Adrenal gland (tissue), 5 donors: Measurements from ENCODE around the gene TPP2.

ENCODE experiments used
- POLR2A ChIP-seq, 2 donors: fragments of 450-650 bp; IDR thresholded peaks; one replicate each; pipeline ENCODE4 v1.6.1; 2017; ENCODE audit warnings: antibody characterized with exemption in 2 of 2, mild to moderate bottlenecking in 2 of 2, moderate library complexity in 1 of 2
- TF ChIP-seq, protein P1 (sequence below), 6 experiments: fragments of 450-650 bp in 4 of 6; fragments of 200-600 bp in 2 of 6; sonication (generic) in 1 of 6; IDR thresholded peaks; 1 replicate in 5 of 6; 2 replicates in 1 of 6; pipeline versions ENCODE4 v1.5.1 to v1.8.0; 2016 to 2021; ENCODE audit warnings: antibody characterized with exemption in 6 of 6, mild to moderate bottlenecking in 2 of 6, moderate library complexity in 1 of 6
- donor health status: DM: no; HTN: no; CAD: no.

DNA sequence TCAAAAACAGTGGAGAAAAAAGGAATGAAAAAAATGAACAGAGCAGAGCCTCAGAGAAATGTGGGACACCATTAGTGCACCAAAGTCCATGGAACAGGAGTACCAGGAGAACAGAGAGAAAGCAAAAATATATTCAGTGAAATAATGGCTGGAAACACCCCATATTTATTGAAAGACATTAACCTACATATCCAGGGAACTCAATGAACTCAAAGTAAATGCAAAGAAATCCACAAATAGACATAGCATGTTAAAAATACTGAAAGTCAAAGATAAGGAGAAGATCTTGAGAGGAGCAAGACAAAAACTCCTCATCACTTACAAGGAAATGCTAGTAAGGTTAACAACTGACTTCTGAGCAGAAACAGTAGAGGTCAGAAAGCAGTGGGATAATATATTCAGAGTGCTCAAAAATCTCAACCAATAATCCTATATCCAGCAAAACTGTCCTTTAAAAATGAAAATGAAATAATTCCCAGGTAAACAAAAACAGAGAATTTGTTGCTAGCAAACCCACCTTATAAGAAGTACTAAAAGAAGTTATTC, 62.5 kb downstream of the TPP2 start:
- TF ChIP-seq, protein P1, sequence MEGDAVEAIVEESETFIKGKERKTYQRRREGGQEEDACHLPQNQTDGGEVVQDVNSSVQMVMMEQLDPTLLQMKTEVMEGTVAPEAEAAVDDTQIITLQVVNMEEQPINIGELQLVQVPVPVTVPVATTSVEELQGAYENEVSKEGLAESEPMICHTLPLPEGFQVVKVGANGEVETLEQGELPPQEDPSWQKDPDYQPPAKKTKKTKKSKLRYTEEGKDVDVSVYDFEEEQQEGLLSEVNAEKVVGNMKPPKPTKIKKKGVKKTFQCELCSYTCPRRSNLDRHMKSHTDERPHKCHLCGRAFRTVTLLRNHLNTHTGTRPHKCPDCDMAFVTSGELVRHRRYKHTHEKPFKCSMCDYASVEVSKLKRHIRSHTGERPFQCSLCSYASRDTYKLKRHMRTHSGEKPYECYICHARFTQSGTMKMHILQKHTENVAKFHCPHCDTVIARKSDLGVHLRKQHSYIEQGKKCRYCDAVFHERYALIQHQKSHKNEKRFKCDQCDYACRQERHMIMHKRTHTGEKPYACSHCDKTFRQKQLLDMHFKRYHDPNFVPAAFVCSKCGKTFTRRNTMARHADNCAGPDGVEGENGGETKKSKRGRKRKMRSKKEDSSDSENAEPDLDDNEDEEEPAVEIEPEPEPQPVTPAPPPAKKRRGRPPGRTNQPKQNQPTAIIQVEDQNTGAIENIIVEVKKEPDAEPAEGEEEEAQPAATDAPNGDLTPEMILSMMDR (IDR thresholded peaks at IDR 0.05) = no peak
- TF ChIP-seq POLR2A (IDR thresholded peaks at IDR 0.05) = no peak
